HG03442 (cell line): ENCODE data around the gene MAP4K4.

Experiments
- ATAC-seq: cut with Tn5 transposase; IDR thresholded peaks from one replicate; pipeline ENCODE4 v1.9.1; 2021; ENCODE audit warnings: mild to moderate bottlenecking, moderate library complexity; ENCODE audit not compliant: unreplicated experiment

MAP4K4 gene

GRCh38 chr2:101788565-101788964 is 91.1 kb downstream of the MAP4K4 start:
- ATAC-seq: no peak

GRCh38 chr2:101788995-101789970 is 91.8 kb downstream of the MAP4K4 start:
- no peak for ATAC-seq

DNA sequence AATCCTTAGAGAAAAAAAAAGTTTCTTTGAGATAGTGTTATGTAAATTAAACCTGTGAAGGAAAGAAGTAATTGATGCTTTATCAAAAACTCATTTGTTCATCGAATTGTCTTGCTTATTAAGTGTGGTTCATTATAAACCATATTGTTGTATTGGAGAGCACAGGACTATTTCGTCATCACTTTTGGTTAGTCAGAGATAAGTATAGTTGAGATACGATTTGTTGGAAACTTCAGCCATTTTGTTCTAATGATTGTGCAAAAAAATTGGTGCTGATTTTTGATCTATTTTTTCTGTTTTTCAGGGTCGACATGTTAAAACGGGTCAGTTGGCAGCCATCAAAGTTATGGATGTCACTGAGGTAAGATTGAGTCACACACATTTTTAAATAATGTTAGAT is 92.9 kb downstream of the MAP4K4 start:
- ATAC-seq: no peak

GRCh38 chr2:101790857-101791256 is 93.3 kb downstream of the MAP4K4 start:
- ATAC-seq: no peak

GRCh38 chr2:101792208-101792607 is 94.7 kb downstream of the MAP4K4 start:
- no peak for ATAC-seq

DNA sequence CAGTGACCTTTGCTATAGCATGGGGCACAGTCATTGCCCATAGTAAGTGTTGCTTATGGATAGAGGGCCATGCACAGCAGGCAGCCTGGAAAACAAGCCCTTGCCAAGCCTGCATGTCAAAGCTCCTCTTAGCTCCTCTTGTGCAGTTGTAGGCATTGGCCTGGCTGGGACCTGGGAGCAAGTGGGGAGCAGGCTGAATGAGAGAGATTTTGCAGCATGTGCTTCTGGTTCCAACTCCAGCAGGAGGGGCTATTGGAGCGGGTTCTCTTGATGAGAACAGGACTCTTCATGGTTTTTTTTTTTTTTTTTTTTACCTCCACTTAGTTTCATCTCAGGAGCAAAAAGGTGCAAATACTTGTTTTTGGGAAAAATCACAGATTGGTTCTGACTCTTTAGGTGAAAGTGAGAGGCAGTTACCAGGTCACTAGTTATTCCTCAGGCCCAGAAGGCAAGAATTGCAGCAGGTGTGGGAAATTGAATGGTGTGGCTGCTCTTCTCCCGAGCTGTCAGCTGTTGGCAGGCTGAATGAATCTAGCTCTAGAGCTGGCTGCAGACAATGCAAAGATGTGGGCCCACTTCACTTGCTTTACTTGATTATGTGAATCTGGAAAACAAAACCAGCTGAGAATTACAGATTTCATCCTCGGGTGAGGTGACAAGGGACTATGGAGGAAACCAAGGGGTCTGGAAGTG is 95.9 kb downstream of the MAP4K4 start:
- no peak for ATAC-seq

DNA sequence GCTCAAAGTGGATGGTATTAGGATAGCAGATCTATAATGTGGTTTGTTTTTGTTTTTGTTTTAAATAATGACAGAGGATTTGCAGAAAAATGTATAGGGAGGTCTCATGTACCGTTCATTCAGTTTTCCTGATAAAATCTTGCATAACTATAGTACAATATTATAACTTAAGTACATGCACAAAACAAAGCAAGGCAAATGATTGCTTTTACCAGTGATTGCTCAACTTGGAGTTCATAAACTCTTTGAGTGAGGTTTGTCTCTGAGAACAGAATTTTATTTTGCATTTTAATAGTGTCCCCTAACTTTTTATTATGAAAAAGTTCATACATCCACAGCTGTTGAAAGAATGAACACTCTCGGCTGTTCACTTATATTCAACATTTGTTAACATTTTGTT is 96.6 kb downstream of the MAP4K4 start:
- ATAC-seq: no peak

DNA sequence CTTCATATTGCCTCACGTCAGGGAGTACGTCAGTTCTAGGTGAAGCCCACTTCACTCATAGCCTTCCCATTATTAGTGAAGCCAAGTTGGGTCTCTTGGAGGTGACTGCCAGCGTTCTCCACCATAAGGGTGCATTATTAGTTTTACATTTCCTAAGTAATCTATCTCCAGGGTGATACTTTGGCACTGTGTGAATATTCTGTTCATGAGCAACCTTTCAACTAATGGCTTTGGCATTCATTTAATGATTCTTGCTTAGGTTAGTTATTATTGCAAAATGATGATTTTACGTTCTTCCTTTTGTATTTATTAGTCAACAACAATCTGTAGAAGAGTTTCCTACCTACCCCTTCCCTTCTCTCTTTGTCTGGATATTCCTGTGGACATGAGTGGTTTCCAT is 97.5 kb downstream of the MAP4K4 start:
- ATAC-seq: no peak

DNA sequence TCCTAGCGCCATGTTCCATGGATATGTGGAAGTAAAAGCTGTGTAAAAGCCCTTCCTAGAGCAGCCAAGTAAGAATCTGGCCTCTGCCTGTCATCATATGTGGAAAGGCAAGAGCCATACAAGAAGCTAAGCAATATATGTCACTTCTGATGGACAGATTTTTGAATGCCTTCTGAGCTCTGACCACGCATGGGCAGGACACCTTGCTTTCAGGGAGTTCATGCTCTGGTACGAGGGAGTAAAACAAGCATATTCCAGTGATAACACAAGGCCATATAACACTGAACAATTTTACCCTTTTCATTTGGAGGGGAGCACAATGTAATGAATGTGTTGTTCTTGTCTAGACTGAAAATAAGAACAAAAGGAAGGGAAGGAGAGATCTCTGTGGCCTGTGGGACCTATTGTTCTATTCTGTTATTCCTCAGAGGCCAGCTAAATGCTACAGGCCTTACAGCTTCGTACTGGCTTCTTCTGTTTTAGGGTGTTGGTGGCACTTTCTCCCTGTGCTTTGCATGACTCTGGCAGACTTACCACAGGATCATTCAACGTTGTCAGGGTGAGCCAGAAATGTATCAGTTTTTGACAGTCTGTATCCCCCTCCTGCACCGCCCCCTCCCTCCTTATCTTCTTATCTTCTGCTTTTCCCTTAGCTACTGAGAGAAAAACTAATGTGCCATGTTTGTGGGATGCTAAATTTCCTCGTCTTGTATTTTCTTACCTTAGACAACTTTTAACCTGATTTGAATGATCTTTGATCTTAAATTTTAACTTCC is 99.5 kb downstream of the MAP4K4 start:
- ATAC-seq: no peak

GRCh38 chr2:101801496-101801895 is 104.0 kb downstream of the MAP4K4 start:
- no peak for ATAC-seq

DNA sequence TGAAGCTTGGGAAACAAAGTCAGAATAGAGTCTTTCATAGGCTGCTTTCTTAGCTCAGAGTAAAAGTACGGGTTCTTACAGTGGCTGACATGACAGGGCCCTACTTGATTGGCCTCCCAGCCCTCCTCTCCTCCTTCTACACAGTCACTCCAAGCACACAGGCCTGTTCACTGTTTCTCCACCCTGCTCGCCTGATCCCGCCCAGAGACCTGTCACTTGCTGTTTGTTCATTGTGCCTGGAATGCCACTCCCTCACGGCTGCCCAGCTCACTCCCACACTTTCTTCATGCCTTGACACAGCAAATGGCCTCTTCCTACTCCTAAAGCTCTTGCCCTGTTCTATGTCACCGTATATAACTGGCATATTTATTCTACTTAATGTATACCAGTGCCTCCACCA is 104.8 kb downstream of the MAP4K4 start:
- ATAC-seq: no peak

DNA sequence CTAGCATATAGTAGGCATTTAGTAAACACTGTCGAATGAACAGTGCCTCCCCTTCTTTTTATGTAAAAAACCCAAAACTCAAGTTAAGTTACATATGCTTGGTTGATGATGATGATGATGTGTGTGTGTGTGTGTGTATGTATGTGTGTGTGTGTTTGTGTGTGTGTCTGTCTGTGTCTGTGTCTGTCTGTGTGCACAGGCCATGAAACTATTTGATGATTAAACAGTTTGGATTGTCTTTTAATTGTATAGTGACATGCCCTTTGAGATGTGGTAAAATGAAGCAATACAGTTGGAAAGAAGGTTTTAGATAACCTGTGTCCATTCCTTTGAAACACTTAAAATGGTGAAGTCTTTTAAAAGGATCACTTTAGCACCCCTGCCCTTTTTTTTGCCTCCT is 105.6 kb downstream of the MAP4K4 start:
- ATAC-seq: no peak

GRCh38 chr2:101803945-101804696 is 106.6 kb downstream of the MAP4K4 start:
- ATAC-seq: no peak

GRCh38 chr2:101805152-101806088 is 107.9 kb downstream of the MAP4K4 start:
- no peak for ATAC-seq

- no peak for ATAC-seq
Measured at GRCh38 chr2:101806123-101806522, 108.6 kb downstream of the MAP4K4 start.

DNA sequence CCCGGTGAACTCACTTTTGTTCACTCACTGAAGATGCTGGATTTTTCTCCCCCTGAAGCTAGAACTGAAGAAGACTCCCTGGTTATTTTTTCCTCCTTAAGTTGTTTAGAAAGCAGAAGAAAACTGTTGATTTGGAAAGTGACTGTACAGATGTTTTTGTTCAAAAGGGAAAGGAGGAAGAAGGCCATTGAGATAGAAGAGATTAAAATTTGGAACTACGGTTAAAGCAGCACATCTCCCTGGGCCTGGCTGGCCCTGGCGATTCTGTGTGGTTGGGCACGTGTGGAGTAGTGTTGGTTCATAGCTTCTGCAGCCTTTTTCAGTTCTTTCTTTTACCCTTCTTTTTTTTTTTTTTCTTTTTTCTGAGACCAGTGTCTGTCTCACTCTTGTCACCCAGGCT is 109.2 kb downstream of the MAP4K4 start:
- ATAC-seq: no peak

GRCh38 chr2:101807242-101807641 is 109.7 kb downstream of the MAP4K4 start:
- no peak for ATAC-seq

- ATAC-seq: no peak
Measured at GRCh38 chr2:101808006-101808562, 110.6 kb downstream of the MAP4K4 start.

DNA sequence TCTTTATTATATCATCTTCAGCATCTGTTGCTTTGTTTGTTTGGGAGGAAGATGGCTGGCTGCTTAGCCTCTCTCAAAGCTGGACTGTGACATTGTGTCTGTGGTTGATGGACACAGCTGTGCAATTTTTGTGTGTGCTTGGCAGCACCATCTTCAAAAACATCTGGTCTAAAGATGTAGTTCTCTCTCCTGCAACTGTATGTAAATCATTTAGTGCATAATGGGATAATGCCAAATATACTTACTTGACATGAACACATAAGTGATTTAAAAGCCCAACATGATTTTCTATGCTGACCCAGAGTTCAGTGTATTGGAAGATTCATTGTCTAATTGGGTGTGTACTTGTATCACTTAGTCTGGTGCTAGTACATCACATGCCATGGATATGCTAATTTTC is 112.2 kb downstream of the MAP4K4 start:
- ATAC-seq: no peak
